GM21737 (cell line): ENCODE data around the gene TET2.

Experiments
- ATAC-seq: cut with Tn5 transposase; IDR thresholded peaks from one replicate; pipeline ENCODE4 v1.9.1; 2021; ENCODE audit warnings: mild to moderate bottlenecking, moderate library complexity; ENCODE audit not compliant: unreplicated experiment

TET2 gene

GRCh38 chr4:105146276-105147015 is at the start of gene TET2:
Gene TET2, plus strand, starts transcription at chr4:105146876. Its CDS starts 87,067 bp downstream, at chr4:105233943.
- peak; percentile 86 for ATAC-seq

- ATAC-seq: no peak
Measured at GRCh38 chr4:105102016-105102415, 44.7 kb upstream of the TET2 start.

GRCh38 chr4:105106426-105106825 is 40.2 kb upstream of the TET2 start:
- no peak for ATAC-seq

- no peak for ATAC-seq
Measured at GRCh38 chr4:105107095-105107856, 39.4 kb upstream of the TET2 start.

GRCh38 chr4:105108971-105109370 is 37.7 kb upstream of the TET2 start:
- ATAC-seq: no peak

GRCh38 chr4:105112274-105112673 is 34.4 kb upstream of the TET2 start:
- ATAC-seq: no peak

GRCh38 chr4:105113800-105114199 is 32.9 kb upstream of the TET2 start:
- no peak for ATAC-seq

- no peak for ATAC-seq
Measured at GRCh38 chr4:105116616-105117319, 29.9 kb upstream of the TET2 start.

GRCh38 chr4:105119356-105119755 is 27.3 kb upstream of the TET2 start:
- no peak for ATAC-seq

- ATAC-seq: no peak
Measured at GRCh38 chr4:105120626-105121025, 26.1 kb upstream of the TET2 start.

GRCh38 chr4:105122350-105122749 is 24.3 kb upstream of the TET2 start:
- ATAC-seq: no peak

- ATAC-seq: no peak
Measured at GRCh38 chr4:105126311-105127169, 20.1 kb upstream of the TET2 start.

- no peak for ATAC-seq
Measured at GRCh38 chr4:105127170-105127445, 19.6 kb upstream of the TET2 start.

- no peak for ATAC-seq
Measured at GRCh38 chr4:105128208-105128607, 18.5 kb upstream of the TET2 start.

GRCh38 chr4:105129286-105130040 is 17.2 kb upstream of the TET2 start:
- ATAC-seq: no peak

GRCh38 chr4:105130945-105131344 is 15.7 kb upstream of the TET2 start:
- ATAC-seq: no peak

GRCh38 chr4:105133976-105134375 is 12.7 kb upstream of the TET2 start:
- no peak for ATAC-seq

- no peak for ATAC-seq
Measured at GRCh38 chr4:105135785-105136184, 10.9 kb upstream of the TET2 start.

- ATAC-seq: no peak
Measured at GRCh38 chr4:105137121-105137875, 9.4 kb upstream of the TET2 start.

GRCh38 chr4:105139646-105140045 is 7.0 kb upstream of the TET2 start:
- no peak for ATAC-seq
